CD4-positive, CD25-positive, alpha-beta regulatory T cell (primary cell): Measurements from ENCODE around the gene ACACB. TPM values are rescaled to one million over a fixed set of nuclear protein-coding genes. Genes with fewer than 3 reads are reported as not detected.

Source experiments
- ATAC-seq, 2 donors: fragments of 150-1000 bp; cut with Tn5 transposase; one replicate each; pipeline ENCODE4 v1.10.0; 2021; ENCODE audit warnings: low read depth in 2 of 2, moderate number of reproducible peaks in 2 of 2, moderate library complexity in 1 of 2
- DNase-seq, 3 donors: peaks; one replicate each; pipeline versions ENCODE4 v3.0.0 to v3.0.0-alpha.2; 2012 to 2022; ENCODE audit warnings: mixed read lengths in 1 of 3
- H3K27ac ChIP-seq: one replicate; pipeline ENCODE4 v1.7.0; 2013; ENCODE audit warnings: mild to moderate bottlenecking, low read length; ENCODE audit not compliant: insufficient read depth, poor library complexity, severe bottlenecking
- H3K27me3 ChIP-seq: one replicate; pipeline ENCODE4 v1.7.0; 2013; ENCODE audit warnings: low read length; ENCODE audit not compliant: control insufficient read depth, insufficient read depth
- H3K36me3 ChIP-seq: one replicate; pipeline ENCODE4 v1.7.0; 2013; ENCODE audit warnings: mild to moderate bottlenecking, low read length, moderate library complexity; ENCODE audit not compliant: control insufficient read depth, insufficient read depth
- H3K4me1 ChIP-seq: 2 replicates; pipeline ENCODE4 v1.7.0; 2013; ENCODE audit warnings: mild to moderate bottlenecking, low read length; ENCODE audit not compliant: insufficient read depth, control insufficient read depth, poor library complexity, severe bottlenecking
- H3K4me3 ChIP-seq: one replicate; pipeline ENCODE4 v1.7.0; 2013; ENCODE audit warnings: low read depth, mild to moderate bottlenecking, low read length, moderate library complexity
- H3K9me3 ChIP-seq, 2 experiments: 1 replicate in 1 of 2; 2 replicates in 1 of 2; pipeline ENCODE4 v1.7.0; 2013; ENCODE audit warnings: low read length in 2 of 2, mild to moderate bottlenecking in 1 of 2, moderate library complexity in 1 of 2; ENCODE audit not compliant: control insufficient read depth in 2 of 2
- H3K27ac Mint-ChIP-seq, 3 donors: one replicate each; pipeline ENCODE4 v1.8.0; 2020 to 2022; ENCODE audit warnings: mild to moderate bottlenecking in 3 of 3, mixed read lengths in 3 of 3, moderate library complexity in 2 of 3
- H3K27me3 Mint-ChIP-seq: one replicate; pipeline ENCODE4 v1.8.0; 2022; ENCODE audit warnings: mild to moderate bottlenecking, mixed read lengths
- H3K36me3 Mint-ChIP-seq: one replicate; pipeline ENCODE4 v1.8.0; 2020; ENCODE audit warnings: mixed read lengths
- H3K4me1 Mint-ChIP-seq, 4 donors: one replicate each; pipeline ENCODE4 v1.8.0; 2020 to 2022; ENCODE audit warnings: mixed read lengths in 4 of 4, mild to moderate bottlenecking in 1 of 4
- H3K4me3 Mint-ChIP-seq, 4 donors: one replicate each; pipeline ENCODE4 v1.8.0; 2020 to 2022; ENCODE audit warnings: mild to moderate bottlenecking in 4 of 4, mixed read lengths in 4 of 4, moderate library complexity in 3 of 4
- H3K9me3 Mint-ChIP-seq, 7 donors: one replicate each; pipeline ENCODE4 v1.8.0; 2020 to 2022; ENCODE audit warnings: mixed read lengths in 7 of 7, mild to moderate bottlenecking in 3 of 7, moderate library complexity in 2 of 7
- polyA plus RNA-seq, 4 donors: library from polyadenylated mRNA; unstranded; fragments of 300-500 nt; fragmentation: Illumina TruSeq; gene quantifications; one replicate each; pipeline ENCODE4 v1.2.3, GENCODE V29; 2021
- total RNA-seq: library from RNA; stranded (reverse); gene quantifications from one replicate; pipeline ENCODE4 v1.2.3, GENCODE V29; 2022

Gene ACACB
- total and polyA plus RNA-seq, 5 donors from 2014 or later: 0.47 to 23.5 (median 1.2) TPM

GRCh38 chr12:109121346-109121880 lies 5.0 kb downstream of the ACACB start:
- H3K27me3 Mint-ChIP-seq: no peaks in the 10 kb centered on the region
- no peaks in the 10 kb centered on the region for H3K9me3 Mint-ChIP-seq
- Histone ChIP-seq H3K4me1 (no peaks in the 10 kb centered on the region), H3K4me3 (no peak overlapping the region), H3K27me3 (no peaks in the 10 kb centered on the region), H3K36me3 (no peaks in the 10 kb centered on the region), H3K9me3 (no peaks in the 10 kb centered on the region), H3K27ac (no peak overlapping the region)
- H3K4me1 Mint-ChIP-seq: peaks cover 0 to 4% (median 0%) of the 10 kb centered on the region in 4 donors
- peaks cover 2% of the 10 kb centered on the region for H3K36me3 Mint-ChIP-seq
- DNase-seq (no peak), ATAC-seq (no peak)
- no peak overlapping the region for H3K4me3 Mint-ChIP-seq
- peak overlapping the region in 1 of 3 donors; percentile 29 for H3K27ac Mint-ChIP-seq

- Mint-ChIP-seq H3K27me3 (no peaks in the 10 kb centered on the region), H3K4me1 (no peaks in the 10 kb centered on the region), H3K4me3 (no peak overlapping the region), H3K36me3 (no peaks in the 10 kb centered on the region), H3K9me3 (no peaks in the 10 kb centered on the region), H3K27ac (no peak overlapping the region)
- no peaks in the 10 kb centered on the region for H3K9me3 ChIP-seq
- ATAC-seq: no peak
- no peaks in the 10 kb centered on the region for H3K4me1 ChIP-seq
- H3K27ac ChIP-seq: no peak overlapping the region
- H3K27me3 ChIP-seq: no peaks in the 10 kb centered on the region
- no peaks in the 10 kb centered on the region for H3K36me3 ChIP-seq
- no peak overlapping the region for H3K4me3 ChIP-seq
- no peak for DNase-seq
Observed at GRCh38 chr12:109124878-109125648, 8.7 kb downstream of the ACACB start.

GRCh38 chr12:109125791-109126190 lies 9.4 kb downstream of the ACACB start:
- no peaks in the 10 kb centered on the region for H3K9me3 ChIP-seq
- no peaks in the 10 kb centered on the region for H3K9me3 Mint-ChIP-seq
- H3K27me3 ChIP-seq: no peaks in the 10 kb centered on the region
- H3K4me1 Mint-ChIP-seq: no peaks in the 10 kb centered on the region
- no peak overlapping the region for H3K27ac Mint-ChIP-seq
- no peak overlapping the region for H3K4me3 ChIP-seq
- H3K27ac ChIP-seq: no peak overlapping the region
- H3K27me3 Mint-ChIP-seq: peaks cover 3% of the 10 kb centered on the region
- DNase-seq: no peak
- no peaks in the 10 kb centered on the region for H3K36me3 ChIP-seq
- ATAC-seq: no peak
- H3K36me3 Mint-ChIP-seq: peaks cover 1% of the 10 kb centered on the region
- H3K4me1 ChIP-seq: no peaks in the 10 kb centered on the region
- H3K4me3 Mint-ChIP-seq: no peak overlapping the region

- no peak for DNase-seq
- H3K4me1 ChIP-seq: no peaks in the 10 kb centered on the region
- Mint-ChIP-seq H3K27me3 (peaks cover 5% of the 10 kb centered on the region), H3K4me3 (no peak overlapping the region), H3K27ac (no peak overlapping the region), H3K9me3 (no peaks in the 10 kb centered on the region), H3K4me1 (no peaks in the 10 kb centered on the region), H3K36me3 (peaks cover 3% of the 10 kb centered on the region)
- H3K4me3 ChIP-seq: no peak overlapping the region
- no peak overlapping the region for H3K27ac ChIP-seq
- no peaks in the 10 kb centered on the region for H3K9me3 ChIP-seq
- H3K27me3 ChIP-seq: no peaks in the 10 kb centered on the region
- no peaks in the 10 kb centered on the region for H3K36me3 ChIP-seq
- ATAC-seq: no peak
Observed at GRCh38 chr12:109126784-109127183, 10.4 kb downstream of the ACACB start.

- no peaks in the 10 kb centered on the region for H3K9me3 Mint-ChIP-seq
- no peak overlapping the region for H3K4me3 Mint-ChIP-seq
- no peaks in the 10 kb centered on the region for H3K27me3 ChIP-seq
- peaks cover 5% of the 10 kb centered on the region for H3K27me3 Mint-ChIP-seq
- H3K9me3 ChIP-seq: no peaks in the 10 kb centered on the region
- no peak overlapping the region for H3K27ac Mint-ChIP-seq
- peaks cover 3% of the 10 kb centered on the region for H3K36me3 Mint-ChIP-seq
- H3K4me3 ChIP-seq: no peak overlapping the region
- DNase-seq: no peak
- no peak overlapping the region for H3K27ac ChIP-seq
- no peaks in the 10 kb centered on the region for H3K4me1 ChIP-seq
- no peaks in the 10 kb centered on the region for H3K4me1 Mint-ChIP-seq
- H3K36me3 ChIP-seq: no peaks in the 10 kb centered on the region
- ATAC-seq: no peak
Observed at GRCh38 chr12:109127533-109128242, 11.3 kb downstream of the ACACB start.

- Histone ChIP-seq H3K9me3 (no peaks in the 10 kb centered on the region), H3K4me3 (no peak overlapping the region), H3K27me3 (no peaks in the 10 kb centered on the region), H3K36me3 (no peaks in the 10 kb centered on the region), H3K27ac (no peak overlapping the region), H3K4me1 (no peaks in the 10 kb centered on the region)
- H3K4me1 Mint-ChIP-seq: no peaks in the 10 kb centered on the region
- H3K9me3 Mint-ChIP-seq: no peaks in the 10 kb centered on the region
- peak overlapping the region in 1 of 3 donors; percentile 32 for H3K27ac Mint-ChIP-seq
- peaks cover 3% of the 10 kb centered on the region for H3K36me3 Mint-ChIP-seq
- peaks cover 5% of the 10 kb centered on the region for H3K27me3 Mint-ChIP-seq
- no peak for DNase-seq
- no peak for ATAC-seq
- no peak overlapping the region for H3K4me3 Mint-ChIP-seq
Observed at GRCh38 chr12:109130297-109131153, 14.1 kb downstream of the ACACB start.

- H3K4me1 ChIP-seq: no peaks in the 10 kb centered on the region
- no peak overlapping the region for H3K4me3 ChIP-seq
- H3K27me3 ChIP-seq: no peaks in the 10 kb centered on the region
- no peak overlapping the region for H3K27ac Mint-ChIP-seq
- ATAC-seq: no peak
- H3K9me3 ChIP-seq: peaks cover 0 to 3% of the 10 kb centered on the region in 2 experiments
- H3K4me1 Mint-ChIP-seq: no peaks in the 10 kb centered on the region
- H3K9me3 Mint-ChIP-seq: no peaks in the 10 kb centered on the region
- H3K36me3 Mint-ChIP-seq: peaks cover 3% of the 10 kb centered on the region
- H3K36me3 ChIP-seq: no peaks in the 10 kb centered on the region
- peaks cover 5% of the 10 kb centered on the region for H3K27me3 Mint-ChIP-seq
- H3K27ac ChIP-seq: no peak overlapping the region
- DNase-seq: no peak
- no peak overlapping the region for H3K4me3 Mint-ChIP-seq
Observed at GRCh38 chr12:109131154-109132050, 15.0 kb downstream of the ACACB start.
